ENCODE data around the gene ALDH16A1.

The ALDH16A1 gene

GRCh38 chr19:49411681-49412326, 41.2 kb upstream of the ALDH16A1 start:
- DNase-seq (ENCODE audit: low read depth): no peak
- H3K4me3 ChIP-seq (ENCODE audit: low read depth, low read length): no peak overlapping the region
- no peak for TF ChIP-seq CTCF (IDR thresholded peaks at IDR 0.05; ENCODE audit: low read depth, low read length, missing control alignments)
- in situ Hi-C loops (cut with HindIII; ENCODE audit: low sequenced_read_pairs): no loop called here

DNA sequence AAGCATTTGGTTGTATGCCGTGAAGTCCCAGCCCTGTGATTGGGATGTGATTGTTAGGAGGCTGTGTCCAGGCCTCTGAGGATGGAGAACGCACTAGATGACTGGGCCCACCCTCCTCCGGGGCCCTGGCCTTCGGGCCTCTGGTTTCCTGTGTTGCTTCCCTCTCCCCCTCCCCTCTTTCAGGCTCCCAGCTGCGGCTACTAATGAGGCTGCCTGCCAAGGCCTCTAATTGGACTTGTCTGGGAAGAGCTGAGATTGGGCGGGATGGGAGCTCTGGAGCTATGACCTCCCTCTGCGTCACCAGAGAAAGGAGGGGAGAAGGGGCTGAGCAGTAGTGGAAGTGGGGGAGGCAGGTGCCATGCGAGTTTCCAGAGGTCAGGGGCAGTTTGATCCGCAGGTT, 39.7 kb upstream of the ALDH16A1 start:
- in situ Hi-C loops (cut with HindIII; ENCODE audit: low sequenced_read_pairs): no loop called here
- no peak for TF ChIP-seq CTCF (IDR thresholded peaks at IDR 0.05; ENCODE audit: low read depth, low read length, missing control alignments)
- H3K4me3 ChIP-seq (ENCODE audit: low read depth, low read length): no peak overlapping the region
- no peak for DNase-seq (ENCODE audit: low read depth)

GRCh38 chr19:49414256-49414655, 38.8 kb upstream of the ALDH16A1 start:
- in situ Hi-C loops (cut with HindIII; ENCODE audit: low sequenced_read_pairs): no loop called here
- TF ChIP-seq CTCF (IDR thresholded peaks at IDR 0.05; ENCODE audit: low read depth, low read length, missing control alignments): no peak
- H3K4me3 ChIP-seq (ENCODE audit: low read depth, low read length): no peak overlapping the region
- no peak for DNase-seq (ENCODE audit: low read depth)

DNA sequence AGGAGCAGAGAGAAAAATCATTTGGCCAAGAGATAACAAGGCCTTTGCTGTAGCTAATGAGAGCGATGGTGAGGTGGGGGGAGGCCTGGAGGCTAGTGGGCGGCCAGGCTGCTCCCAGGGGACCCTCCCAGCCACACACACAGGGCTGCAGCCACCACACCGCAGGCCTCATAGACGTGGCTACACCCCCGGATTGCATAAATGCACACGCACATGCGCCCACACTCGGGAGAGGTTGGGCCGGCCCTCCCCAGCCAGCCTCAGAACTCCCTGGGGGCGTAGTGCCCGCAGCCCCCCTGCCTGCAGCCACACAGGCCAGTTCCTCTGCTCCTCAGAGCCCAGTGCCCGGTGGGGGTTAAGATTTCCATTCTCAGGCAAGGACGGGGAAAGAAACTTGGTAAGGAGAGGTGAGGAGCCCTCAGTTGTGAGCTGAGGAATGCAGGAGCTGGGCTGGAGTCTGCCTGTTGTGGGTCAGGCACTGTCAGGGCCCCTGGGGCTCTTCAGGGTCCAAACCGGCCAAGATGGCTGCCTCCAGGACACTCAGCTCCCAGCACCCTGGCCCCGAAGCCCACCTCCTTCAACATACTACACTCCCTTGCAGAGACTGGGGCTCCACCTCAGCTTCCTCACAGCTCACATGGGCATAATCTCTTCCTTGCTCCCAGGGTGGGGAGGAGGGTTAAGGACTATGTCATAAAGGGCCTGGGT, 37.8 kb upstream of the ALDH16A1 start:
- TF ChIP-seq CTCF (IDR thresholded peaks at IDR 0.05; ENCODE audit: low read depth, low read length, missing control alignments): no peak
- in situ Hi-C loops (cut with HindIII; ENCODE audit: low sequenced_read_pairs): no loop called here

GRCh38 chr19:49415810-49416200, 37.2 kb upstream of the ALDH16A1 start:
- in situ Hi-C loops (cut with HindIII; ENCODE audit: low sequenced_read_pairs): no loop called here
- no peak for TF ChIP-seq CTCF (IDR thresholded peaks at IDR 0.05; ENCODE audit: low read depth, low read length, missing control alignments)
- DNase-seq (ENCODE audit: low read depth): no peak
- H3K4me3 ChIP-seq (ENCODE audit: low read depth, low read length): no peak overlapping the region

More for the DNA sequence above, 37.8 kb upstream of the ALDH16A1 start:
- no peak for DNase-seq (ENCODE audit: low read depth)
- no peak overlapping the region for H3K4me3 ChIP-seq (ENCODE audit: low read depth, low read length)

GRCh38 chr19:49417088-49417487, 35.9 kb upstream of the ALDH16A1 start:
- no peak for DNase-seq (ENCODE audit: low read depth)
- H3K4me3 ChIP-seq (ENCODE audit: low read depth, low read length): no peak overlapping the region
- TF ChIP-seq CTCF (IDR thresholded peaks at IDR 0.05; ENCODE audit: low read depth, low read length, missing control alignments): no peak
- in situ Hi-C loops (cut with HindIII; ENCODE audit: low sequenced_read_pairs): no loop called here
